GM12891 (cell line): ENCODE results near the gene SPG11.

Experiments used
- DNase-seq: peaks from one replicate; pipeline ENCODE4 v3.0.0; 2011; ENCODE audit warnings: low spot score; ENCODE audit not compliant: insufficient read length
- FAIRE-seq: peaks from 2 replicates; lab custom pipeline; 2011; peaks lifted over from hg19 to GRCh38; lab: Jason Lieb, UNC
- PAX5 ChIP-seq: IDR thresholded peaks from 2 replicates; pipeline ENCODE4 v1.6.1; 2011; ENCODE audit warnings: low read length, moderate library complexity, mild to moderate bottlenecking; ENCODE audit not compliant: insufficient read depth, severe bottlenecking
- POLR2A ChIP-seq: IDR thresholded peaks from 2 replicates; pipeline ENCODE4 v1.6.1; 2011; ENCODE audit warnings: low read depth, low read length, control low read depth
- POLR2AphosphoS5 ChIP-seq: IDR thresholded peaks from 2 replicates; pipeline ENCODE4 v1.6.1; 2011; ENCODE audit warnings: low read depth, low read length, control low read depth
- POU2F2 ChIP-seq: IDR thresholded peaks from 2 replicates; pipeline ENCODE4 v1.6.1; 2011; ENCODE audit warnings: low read depth, mild to moderate bottlenecking, control low read depth, low read length, moderate library complexity
- SPI1 ChIP-seq: IDR thresholded peaks from 2 replicates; pipeline ENCODE4 v1.6.1; 2011; ENCODE audit warnings: low read depth, low read length, control low read depth
- TAF1 ChIP-seq: IDR thresholded peaks from 2 replicates; pipeline ENCODE4 v1.6.1; 2011; ENCODE audit warnings: low read depth, low read length, control low read depth

Gene SPG11

GRCh38 chr15:44623178-44623577 lies 40.3 kb downstream of the SPG11 start:
- TF ChIP-seq POU2F2 (no peak), POLR2A (no peak), POLR2AphosphoS5 (no peak), SPI1 (no peak), TAF1 (no peak), PAX5 (no peak)
- DNase-seq: no peak
- no peak for FAIRE-seq

GRCh38 chr15:44620081-44620480 lies 43.4 kb downstream of the SPG11 start:
- TF ChIP-seq PAX5 (no peak), POLR2AphosphoS5 (no peak), POLR2A (no peak), TAF1 (no peak), POU2F2 (no peak), SPI1 (no peak)
- FAIRE-seq: no peak
- no peak for DNase-seq

GRCh38 chr15:44616974-44617373 lies 46.5 kb downstream of the SPG11 start:
- TF ChIP-seq POLR2AphosphoS5 (no peak), POLR2A (no peak), POU2F2 (no peak), PAX5 (no peak), TAF1 (no peak), SPI1 (no peak)
- no peak for FAIRE-seq
- DNase-seq: no peak

- DNase-seq (no peak), FAIRE-seq (no peak)
- no peak for TF ChIP-seq SPI1
- no peak for TF ChIP-seq TAF1
Measured at GRCh38 chr15:44606740-44607139, 56.7 kb downstream of the SPG11 start.

- no peak for FAIRE-seq
- TF ChIP-seq POU2F2 (no peak), PAX5 (no peak), POLR2A (no peak), TAF1 (no peak), SPI1 (no peak), POLR2AphosphoS5 (no peak)
- no peak for DNase-seq
Measured at GRCh38 chr15:44603126-44603525, 60.3 kb downstream of the SPG11 start.

GRCh38 chr15:44598892-44599291 lies 64.6 kb downstream of the SPG11 start:
- TF ChIP-seq POLR2AphosphoS5 (no peak), SPI1 (no peak), POU2F2 (no peak)
- DNase-seq: no peak
- no peak for FAIRE-seq

GRCh38 chr15:44598066-44598465 lies 65.4 kb downstream of the SPG11 start:
- TF ChIP-seq POU2F2: no peak

GRCh38 chr15:44596511-44597010 lies 66.9 kb downstream of the SPG11 start:
- TF ChIP-seq POLR2AphosphoS5 (no peak), TAF1 (no peak), PAX5 (no peak), POU2F2 (no peak), POLR2A (no peak), SPI1 (no peak)
- FAIRE-seq: no peak
- DNase-seq: no peak

More at GRCh38 chr15:44598066-44598465, 65.4 kb downstream of the SPG11 start:
- no peak for DNase-seq
- no peak for FAIRE-seq

- peak; percentile 64 for FAIRE-seq
- TF ChIP-seq POU2F2 (no peak), POLR2A (no peak), POLR2AphosphoS5 (no peak), SPI1 (no peak)
- no peak for DNase-seq
Measured at GRCh38 chr15:44595656-44596510, 67.6 kb downstream of the SPG11 start.

- TF ChIP-seq POU2F2: no peak
- TF ChIP-seq PAX5: no peak
- no peak for TF ChIP-seq SPI1
- no peak for TF ChIP-seq POLR2AphosphoS5
- TF ChIP-seq TAF1: no peak
- TF ChIP-seq POLR2A: no peak
- DNase-seq: no peak
Measured at GRCh38 chr15:44595246-44595645, 68.2 kb downstream of the SPG11 start.

More at GRCh38 chr15:44595246-44595645, 68.2 kb downstream of the SPG11 start:
- FAIRE-seq: no peak
